Hematopoietic multipotent progenitor cell treated with erythropoietin and hydrocortisone succinate and interleukin-3 and kit ligand, for 4 days (in vitro differentiated cells): ENCODE data around the gene COPS7A.

ENCODE experiments used
- DNase-seq: peaks from one replicate; pipeline ENCODE4 v3.0.0-alpha.2; 2015

The COPS7A gene, protein sequence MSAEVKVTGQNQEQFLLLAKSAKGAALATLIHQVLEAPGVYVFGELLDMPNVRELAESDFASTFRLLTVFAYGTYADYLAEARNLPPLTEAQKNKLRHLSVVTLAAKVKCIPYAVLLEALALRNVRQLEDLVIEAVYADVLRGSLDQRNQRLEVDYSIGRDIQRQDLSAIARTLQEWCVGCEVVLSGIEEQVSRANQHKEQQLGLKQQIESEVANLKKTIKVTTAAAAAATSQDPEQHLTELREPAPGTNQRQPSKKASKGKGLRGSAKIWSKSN

DNA sequence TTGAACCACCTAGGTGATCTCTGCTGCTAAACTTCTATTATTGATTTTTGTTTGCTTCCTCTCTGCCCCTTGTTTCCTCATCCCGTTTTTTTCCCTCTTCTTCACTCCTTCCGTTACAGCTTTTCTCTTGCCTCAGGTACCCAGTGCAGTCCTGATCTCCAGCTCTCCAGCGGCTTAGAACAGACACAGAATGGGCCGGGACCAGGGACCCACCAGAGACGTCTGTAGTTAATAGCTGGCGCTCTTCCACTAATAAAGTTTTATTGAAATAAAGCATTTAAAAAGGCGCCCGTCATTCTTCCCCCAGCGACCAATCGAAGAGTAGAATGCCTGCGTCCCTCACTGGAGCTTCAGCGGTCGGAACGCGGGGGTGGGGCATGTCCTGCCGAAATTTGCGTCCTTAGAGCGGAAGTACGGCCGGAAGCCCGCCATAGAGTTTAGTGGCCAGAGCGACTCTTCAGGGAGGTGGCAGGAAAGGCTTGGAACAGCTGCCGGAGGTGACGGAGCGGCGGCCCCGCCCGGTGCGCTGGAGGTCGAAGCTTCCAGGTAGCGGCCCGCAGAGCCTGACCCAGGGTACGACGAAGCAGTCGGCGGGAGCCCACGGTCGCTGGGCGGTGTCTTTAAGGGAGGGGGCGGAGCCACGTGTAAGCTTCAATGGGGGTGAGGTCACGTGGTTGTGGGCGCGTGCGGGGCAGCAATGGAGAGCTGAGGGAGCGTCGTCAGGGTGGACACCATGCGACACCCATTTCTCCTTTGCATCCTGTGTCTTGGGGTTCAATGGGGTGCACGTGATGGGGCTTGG, at the start of gene COPS7A:
COPS7A (plus strand) TSS at position 440 of the 802 bp plus-strand sequence. CDS start 611 bp downstream, outside the sequence.
- peak; percentile 100 for DNase-seq

DNA sequence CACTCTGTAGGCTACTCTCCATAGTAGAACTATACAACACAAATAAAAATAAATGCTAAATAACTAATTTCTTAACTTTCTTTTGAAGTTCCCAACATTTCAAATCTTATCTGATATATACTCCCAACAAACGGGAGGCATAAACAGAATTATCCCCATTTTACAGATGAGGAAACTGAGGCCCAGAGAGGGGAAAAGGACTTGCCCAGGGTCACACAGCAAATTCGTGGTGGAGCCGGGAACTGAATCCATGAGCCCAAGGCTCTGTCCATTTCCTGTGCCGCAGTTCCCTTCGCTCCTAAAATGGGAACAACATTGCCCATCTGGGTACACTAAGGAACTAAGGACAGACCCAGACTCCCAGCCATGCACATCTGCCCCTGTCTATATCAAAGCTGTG, 46.9 kb upstream of the COPS7A start:
- DNase-seq: no peak

DNA sequence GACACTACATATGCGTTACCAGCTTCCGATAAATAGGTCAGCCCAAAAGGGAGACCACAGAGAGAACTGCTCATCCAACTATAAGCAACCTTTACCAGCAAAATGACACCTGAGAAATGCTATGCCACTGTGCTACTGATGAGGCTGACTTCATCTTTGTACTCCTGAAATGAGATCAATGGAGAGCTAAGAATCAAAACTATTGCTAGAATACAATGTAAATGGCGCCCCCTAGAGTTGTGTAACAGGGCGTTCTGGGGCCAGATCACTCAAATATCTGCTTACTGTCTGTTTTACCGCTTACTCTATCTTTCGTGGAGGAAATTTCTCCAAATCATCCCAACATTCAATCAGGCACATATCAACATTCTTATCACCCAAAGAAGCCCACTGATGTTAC, 39.2 kb upstream of the COPS7A start:
- peak; percentile 87 for DNase-seq

DNA sequence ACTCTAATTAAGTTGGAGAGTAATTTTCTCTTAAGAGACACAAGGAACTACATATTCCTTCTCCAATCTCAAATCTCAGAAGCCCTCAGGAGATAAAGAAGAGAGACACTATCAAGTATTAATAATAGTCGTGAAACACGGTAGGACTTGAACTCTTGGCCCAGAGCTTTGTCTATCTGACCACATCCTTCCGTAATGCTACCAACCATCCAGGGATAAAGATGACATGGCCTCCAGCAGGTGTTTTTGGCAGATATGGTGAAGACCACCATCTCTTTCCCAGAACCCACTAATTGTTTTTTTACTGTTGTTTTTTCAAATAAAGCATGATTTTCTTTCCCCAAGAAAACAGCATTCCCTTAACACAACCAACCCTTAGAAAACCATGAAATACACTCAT, 38.0 kb upstream of the COPS7A start:
- peak; percentile 39 for DNase-seq

DNA sequence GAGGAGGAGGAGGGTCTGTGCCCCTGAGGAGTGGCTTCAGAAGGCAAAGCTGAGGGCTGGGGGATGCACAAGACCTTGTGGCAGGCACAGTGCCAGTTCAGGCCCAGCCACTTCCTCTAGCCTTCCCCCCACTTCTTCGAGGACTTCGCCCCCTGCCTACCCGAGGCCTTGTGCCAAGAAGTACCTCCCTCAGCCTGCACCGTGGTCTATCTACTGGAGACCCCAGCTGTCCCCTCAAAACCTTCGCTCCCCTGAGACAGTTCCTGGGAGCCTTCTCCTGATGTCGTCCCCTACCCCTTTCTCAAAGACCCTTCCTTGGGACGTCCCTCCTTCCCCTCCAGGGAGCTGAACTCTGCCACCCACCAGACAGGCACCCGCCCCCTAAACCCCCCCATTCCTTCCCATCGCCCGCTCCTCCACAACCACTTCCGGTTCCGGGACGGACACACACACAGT, 35.3 kb upstream of the COPS7A start:
- peak; percentile 83 for DNase-seq

DNA sequence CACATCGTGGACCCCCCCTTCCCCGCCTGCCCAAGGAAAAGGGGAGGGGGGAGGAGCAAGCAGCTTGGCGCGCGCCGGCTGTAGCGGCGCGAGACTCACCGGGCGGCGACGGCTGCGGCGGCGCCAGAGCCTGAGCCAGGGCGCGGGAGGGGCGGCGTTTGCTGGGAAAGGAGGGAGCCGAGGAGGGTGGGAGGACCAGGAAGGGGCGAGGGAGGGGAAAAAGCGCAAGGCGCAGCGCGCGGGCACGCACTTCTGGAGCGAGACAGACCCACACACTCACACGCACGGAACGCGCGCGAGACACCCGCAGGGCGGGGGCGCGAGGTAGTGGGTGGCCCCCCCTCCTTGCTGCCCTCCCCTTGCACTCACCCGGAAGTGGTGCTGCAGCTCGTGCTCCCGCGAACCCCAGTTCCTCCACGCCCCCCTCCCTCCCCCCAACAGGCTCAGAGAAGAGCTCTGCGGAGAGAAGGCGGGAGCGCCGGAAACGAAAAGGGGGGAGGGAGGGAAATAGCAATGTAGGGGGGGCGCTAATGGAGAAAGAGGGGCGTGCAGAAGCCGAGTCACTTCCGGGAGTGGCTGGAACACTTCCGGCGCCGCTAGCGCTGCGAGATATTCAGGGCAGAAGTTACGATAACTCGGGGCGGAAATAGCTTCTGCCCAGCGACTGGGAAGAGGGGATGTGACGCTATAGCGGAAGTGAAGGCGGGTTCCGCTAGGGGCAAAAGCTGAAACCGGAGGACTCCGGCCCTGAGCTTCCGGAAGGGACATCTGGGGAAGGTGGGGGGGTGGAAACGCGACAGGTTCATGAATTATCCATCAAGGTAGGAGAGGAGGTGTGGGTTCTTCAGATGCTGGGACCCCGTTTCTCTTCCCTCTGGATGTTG, 34.6 kb upstream of the COPS7A start, which contains the start of gene ZNF384:
ZNF384 (minus strand) TSS at position 377 of the 884 bp plus-strand sequence. CDS start 9,855 bp downstream, outside the sequence.
- peak; percentile 100 for DNase-seq

DNA sequence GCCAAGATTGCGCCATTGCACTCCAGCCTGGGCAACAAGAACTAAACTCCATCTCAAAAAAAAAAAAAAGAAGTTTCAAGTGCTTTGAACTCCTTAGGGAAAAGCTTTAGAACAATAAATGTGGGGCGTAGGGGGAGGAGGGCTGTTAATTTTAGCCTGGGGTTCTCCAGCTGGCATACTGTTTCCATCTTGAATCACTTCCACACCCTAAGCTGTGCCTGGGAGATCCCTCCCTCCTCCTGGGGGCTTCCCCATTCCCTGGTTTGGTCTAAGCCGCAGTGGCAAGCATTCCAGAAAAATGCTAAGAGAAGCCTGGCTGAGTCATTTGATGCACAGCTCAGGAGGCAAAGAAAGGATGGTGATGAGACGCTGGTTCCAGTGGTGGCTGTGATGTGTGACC, 32.4 kb upstream of the COPS7A start:
- no peak for DNase-seq

DNA sequence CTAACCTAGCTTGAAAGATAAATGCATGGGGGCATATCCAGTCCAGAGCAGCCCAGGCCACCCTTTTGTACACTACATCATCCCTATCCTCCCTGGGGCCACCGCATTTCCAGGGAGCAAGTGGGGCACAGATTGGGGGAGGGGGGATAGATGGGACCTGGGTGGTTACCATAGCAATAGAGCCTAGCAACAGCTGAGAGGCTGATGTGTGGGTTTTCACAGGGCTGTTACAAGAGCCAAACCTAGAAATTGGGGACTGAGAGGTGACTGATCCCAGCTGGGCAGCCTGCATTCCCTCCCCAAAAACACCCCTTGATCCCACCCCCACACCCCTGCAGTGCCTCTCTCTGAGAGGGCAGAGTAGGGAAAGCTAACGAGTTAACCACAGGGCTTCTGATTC, 31.0 kb upstream of the COPS7A start:
- no peak for DNase-seq

DNA sequence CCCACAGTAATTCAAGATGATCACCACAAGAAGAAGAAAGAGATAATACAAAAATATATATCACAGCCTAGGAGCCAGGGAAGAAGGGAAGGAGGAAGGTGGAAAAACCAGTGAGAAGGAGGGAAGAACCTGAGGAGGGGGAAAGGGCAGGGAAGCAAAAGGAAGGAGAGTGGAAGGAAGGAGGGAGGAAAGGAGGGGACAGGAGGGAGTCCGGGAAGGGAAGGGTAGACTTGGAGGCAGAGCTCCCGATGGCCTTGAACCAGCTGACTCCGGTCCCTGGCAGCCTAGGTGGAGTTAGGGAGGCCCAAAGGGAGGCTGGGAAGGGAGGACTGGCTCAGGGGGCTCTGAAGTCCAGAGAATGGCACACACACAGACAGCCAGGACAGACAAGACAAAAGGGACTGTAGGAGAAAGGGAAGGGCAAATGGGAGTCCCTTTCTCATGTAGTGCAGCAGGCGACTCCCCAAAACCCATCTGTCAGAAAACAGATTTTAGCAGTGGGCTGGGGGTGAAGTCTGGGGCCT, 30.0 kb upstream of the COPS7A start:
- no peak for DNase-seq

DNA sequence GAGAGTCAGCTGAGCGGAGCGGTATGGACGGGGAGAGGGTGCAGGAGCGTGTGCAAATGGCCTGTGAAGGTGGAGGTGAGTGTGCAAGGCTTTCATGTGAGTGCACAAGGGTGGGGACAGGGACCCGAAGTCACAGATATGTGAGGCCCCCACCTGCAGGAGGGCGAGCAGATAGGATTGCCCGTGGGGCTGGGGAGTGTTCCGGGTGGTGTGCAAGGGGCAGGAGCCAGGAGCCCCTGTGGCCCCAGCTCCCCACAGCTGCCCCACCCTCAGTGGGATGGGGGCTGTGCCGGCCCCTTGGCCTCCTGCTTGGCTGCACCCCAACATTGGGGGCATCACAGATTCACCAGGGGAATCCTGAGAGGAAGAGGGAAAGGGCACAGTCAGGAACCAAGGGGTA, 29.1 kb upstream of the COPS7A start:
- DNase-seq: no peak

DNA sequence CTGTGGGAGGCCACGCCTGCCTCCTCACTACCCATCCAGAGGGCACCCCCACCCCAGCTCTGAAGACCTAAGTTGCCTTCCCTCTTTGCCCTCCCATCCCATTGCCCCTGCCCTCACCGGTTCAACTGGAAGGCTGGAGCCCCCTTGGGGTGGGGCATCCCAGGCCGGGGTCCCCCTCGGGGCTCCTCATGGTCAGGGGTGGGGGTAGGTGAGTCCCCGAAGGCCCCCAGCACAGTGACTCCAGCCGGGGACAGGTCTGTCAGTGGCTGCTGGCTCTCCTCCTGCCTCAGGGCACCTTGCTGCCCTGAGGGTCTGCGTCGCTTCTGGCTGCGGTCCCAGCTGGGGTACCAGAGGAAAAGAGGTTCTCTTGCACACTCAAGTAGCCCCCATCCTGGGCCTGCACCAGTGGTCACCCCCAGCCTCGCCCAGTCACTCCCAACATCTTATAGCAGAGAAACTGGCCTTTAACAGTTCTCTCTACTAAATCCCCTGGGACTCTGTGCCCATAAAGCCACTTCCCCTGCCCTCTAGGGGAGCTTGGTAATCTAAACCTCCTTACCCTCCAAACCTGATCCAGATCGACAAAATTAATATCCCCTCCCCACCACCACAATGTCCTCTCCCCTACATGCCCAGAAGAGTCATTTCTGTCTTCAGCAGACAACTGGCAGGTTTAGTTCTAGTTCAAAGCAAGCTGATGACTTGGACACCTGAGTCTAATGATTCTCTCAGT, 28.4 kb upstream of the COPS7A start:
- no peak for DNase-seq

DNA sequence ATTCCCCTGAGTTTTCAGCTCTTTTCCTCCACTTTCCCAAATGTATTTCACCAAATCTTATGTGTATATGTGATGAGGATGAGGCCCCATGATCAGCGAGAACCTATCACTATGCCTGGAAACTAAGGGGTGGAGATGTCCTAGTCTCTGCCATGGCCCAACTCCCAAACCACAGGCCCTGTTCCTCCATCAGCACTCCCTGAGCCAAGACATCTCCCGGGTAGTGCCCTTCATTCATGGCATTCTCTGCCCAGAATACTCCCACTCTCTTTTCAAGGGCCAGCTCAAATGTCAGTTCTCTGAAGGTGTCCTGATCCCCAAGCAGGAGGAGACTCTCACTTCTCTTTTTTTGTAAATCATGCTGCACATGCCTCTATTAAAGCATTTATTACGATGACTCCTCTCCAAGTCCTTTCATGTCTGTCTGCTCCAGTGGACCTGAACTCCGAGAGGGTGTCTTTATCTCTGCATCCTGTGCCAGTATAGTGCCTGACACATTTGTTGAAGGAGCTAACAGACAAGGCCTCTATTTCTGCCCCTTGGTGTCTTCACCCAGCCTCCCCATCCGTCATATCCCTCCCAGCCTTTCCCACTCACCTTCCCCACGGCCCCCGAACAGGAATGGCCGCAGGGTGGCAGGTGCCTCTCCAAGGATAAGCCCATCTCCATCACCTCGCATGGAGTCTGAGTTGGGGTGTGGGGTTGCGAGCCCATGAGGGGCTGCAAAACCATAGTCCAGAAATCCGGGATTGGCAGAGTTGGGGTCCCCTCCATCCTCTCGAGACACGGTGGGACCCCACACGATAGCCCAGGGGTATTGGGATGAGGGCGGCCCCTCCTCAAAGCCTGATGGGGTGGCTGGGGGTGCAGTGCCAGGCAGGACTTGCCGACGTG, 26.9 kb upstream of the COPS7A start:
- no peak for DNase-seq

DNA sequence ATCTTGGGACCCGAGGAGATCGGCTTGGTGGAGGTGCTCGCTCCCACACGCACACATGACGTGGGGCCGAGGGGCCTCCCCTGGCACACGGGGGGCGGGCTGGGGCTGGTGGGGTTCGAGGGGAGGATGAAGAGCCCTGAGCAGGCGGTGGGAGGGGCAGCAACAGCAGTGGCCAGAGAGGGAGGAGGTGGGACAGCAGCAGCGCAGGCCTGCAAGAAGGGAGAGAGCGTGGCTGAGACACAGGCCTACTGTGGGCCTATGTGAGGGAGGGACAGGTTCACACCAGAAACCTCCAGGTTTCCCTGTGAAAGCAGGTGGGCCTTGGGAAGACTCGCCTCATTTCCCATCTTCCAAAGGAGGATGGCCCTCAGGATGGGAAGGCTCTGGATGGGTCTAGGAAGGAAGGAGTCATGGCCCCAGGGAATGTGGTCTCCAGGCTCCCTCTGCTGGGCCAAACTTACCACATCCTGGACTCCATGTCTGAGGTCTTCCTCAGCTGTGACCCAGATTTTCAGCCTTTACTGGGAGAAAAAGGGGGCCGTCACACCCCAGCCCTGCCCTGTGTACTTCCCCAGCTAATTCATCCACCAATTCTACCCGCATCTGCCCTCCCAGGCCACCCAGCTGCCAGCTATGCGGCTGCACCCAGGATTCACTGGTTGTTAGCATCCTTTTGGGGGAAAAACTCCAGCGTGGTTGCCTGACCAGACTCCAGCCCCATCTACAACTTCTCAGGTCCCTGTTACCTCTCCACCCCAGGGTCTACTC, 26.1 kb upstream of the COPS7A start:
- peak; percentile 63 for DNase-seq

DNA sequence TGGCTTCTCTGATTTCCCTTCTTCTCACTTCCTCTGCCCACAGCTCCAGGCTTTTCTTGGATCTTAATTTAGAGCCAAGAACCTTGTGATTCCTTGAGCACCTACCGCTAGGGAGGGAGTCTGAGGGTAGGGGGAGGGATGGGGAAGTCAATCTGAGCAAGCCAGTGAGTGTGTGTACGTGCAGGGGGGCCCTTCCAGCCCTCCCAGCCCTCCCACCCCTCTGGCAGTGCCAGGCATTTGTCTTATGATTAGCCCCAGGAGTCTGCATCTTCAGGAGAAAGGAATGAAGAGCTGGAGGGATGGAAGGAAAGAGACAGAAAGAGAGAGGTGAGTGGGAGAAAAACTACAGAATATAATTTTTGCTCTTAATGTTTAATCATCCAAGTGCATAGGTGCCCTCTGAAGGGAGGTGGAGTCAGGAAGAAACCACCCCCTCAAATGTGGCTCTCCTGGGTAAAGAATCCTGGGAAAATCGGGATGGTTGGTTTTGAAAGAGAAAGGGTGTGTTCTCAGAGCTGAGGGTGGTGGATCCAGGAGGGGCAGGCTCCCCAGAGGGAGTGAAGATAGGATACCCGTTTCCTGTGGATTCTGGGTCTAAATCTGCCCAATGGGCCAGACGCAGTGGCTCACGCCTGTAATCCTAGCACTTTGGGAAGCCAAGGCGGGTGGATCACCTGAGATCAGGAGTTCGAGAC, 25.3 kb upstream of the COPS7A start:
- no peak for DNase-seq

DNA sequence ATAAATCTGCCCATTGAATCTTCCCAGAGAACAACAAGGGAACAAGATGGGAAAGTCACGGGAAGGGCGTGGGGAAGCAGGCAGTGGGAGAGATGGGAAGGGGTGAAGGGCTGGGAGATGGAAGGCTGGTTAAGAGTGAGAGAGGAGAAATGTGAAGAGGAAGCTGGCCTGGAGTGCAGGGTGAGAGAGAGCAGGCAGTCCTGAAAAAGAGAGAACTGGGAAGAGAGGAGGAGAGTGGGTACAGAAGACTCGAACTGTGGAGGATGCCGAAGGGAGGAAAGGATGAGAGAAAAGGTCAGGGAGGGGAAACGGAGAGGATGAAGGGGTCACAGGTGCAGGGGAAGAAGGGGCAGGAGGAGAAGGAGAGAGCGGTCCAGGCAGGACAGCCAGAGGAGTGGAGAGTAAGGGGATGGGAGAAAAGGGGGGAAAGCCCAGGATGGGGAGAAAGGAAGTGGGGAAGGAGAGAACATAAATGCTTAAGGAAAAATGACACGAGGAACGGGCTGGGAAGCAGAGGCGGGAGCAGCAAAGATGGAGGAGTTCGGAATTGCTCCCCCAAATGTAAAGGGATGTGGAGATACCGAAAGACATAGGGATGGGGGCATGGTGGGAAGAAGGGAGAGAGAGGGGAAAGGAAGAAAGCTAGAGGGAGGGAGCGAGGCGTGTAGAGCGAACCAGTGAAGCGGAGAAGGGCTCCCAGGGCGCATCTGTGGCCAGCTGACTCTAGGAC, 24.4 kb upstream of the COPS7A start:
- no peak for DNase-seq

DNA sequence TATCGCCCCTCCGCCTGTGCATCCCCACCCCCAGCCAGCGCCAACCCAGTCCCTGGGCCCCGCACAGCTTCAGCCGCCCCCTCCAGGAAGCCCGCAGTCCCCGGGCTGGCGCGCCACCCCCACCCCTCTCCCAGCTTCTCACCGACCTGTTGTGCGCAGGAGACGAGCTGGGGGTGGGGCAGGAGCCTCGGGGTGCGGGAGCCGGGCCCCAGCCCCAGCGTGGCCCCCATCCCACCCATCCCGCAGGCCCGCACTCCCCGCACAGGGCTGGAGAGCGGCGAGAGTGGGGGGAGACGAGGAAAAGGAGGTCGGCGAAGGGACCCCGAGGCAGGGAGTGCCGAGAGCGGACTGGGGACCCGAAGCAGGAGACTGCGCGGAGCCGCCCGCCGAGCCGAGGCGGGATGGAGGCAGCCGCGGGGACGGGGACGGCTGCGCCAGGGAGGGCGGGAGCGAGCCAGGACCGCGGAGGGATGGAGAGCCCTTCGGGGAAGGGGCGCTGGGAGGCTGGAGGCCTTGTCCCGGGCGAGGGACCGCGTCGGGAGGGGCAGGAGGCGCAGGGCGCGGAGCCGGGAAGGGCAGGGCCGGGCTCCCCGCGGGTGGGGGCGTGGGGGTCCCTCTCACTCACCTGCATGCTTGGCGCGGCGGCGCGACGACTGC, 23.7 kb upstream of the COPS7A start:
- DNase-seq: no peak

DNA sequence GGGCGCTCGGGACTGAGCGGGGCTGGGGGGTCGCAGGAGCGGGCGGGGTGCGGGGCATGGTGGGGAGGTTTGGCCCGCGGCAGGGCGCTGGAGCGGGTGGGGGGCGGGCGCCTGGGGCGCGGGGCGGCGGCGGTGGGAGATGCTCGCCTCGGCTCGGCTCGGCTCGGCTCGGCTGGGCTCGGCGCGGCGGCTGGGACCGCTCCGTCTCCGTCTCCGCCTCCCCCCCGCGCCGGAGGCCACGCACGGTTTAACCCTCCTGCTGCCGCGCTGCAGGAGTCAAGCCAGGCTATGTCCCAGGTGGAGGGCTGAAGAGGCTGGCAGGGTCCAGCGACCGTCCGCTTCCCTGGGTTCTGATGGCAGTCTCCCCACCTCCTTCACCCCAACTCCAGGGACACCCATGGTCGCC, 23.2 kb upstream of the COPS7A start, which contains the start of gene PIANP:
PIANP (minus strand) TSS at position 170 of the 406 bp plus-strand sequence. CDS start 2,754 bp downstream, outside the sequence.
- DNase-seq: peak; percentile 37
